Natural killer cell treated with Interleukin-12 subunit alpha and Interleukin-12 subunit beta and Interleukin-15 and Interleukin-18, amount 100 ng/mL, for 72 hours (primary cell): ENCODE data around the gene TMEM151B. TPM values are rescaled to one million over a fixed set of nuclear protein-coding genes. Genes with fewer than 3 reads are reported as not detected.
A peak's percentile ranks its signal among the peaks of the same experiment; 100 is the strongest.

Source experiments
- ATAC-seq, 2 donors: fragments of 150-1000 bp; cut with Tn5 transposase in 1 of 2; sonication (Bioruptor Pico), chemical (Tn5 transposase) in 1 of 2; 2 replicates each; pipeline ENCODE4 v1.10.0; 2021
- DNase-seq: peaks from one replicate; pipeline ENCODE4 v3.0.0; 2022; ENCODE audit warnings: low spot score
- H3K27ac Mint-ChIP-seq, 2 donors: 1 replicate in 1 of 2; 2 replicates in 1 of 2; pipeline ENCODE4 v1.8.0; 2022; ENCODE audit warnings: mixed read lengths in 2 of 2, mild to moderate bottlenecking in 1 of 2, moderate library complexity in 1 of 2
- H3K27me3 Mint-ChIP-seq, 2 donors: 1 replicate in 1 of 2; 2 replicates in 1 of 2; pipeline ENCODE4 v1.8.0; 2022; ENCODE audit warnings: mixed read lengths in 2 of 2
- H3K36me3 Mint-ChIP-seq: one replicate; pipeline ENCODE4 v1.8.0; 2022; ENCODE audit warnings: mixed read lengths
- H3K4me1 Mint-ChIP-seq, 2 donors: 1 replicate in 1 of 2; 2 replicates in 1 of 2; pipeline ENCODE4 v1.8.0; 2022; ENCODE audit warnings: low read depth in 2 of 2, mixed read lengths in 2 of 2, mild to moderate bottlenecking in 1 of 2
- H3K4me3 Mint-ChIP-seq: one replicate; pipeline ENCODE4 v1.8.0; 2022; ENCODE audit warnings: mixed read lengths
- H3K9me3 Mint-ChIP-seq: 2 replicates; pipeline ENCODE4 v1.8.0; 2022; ENCODE audit warnings: mixed read lengths
- total RNA-seq, 2 donors: library from RNA; stranded (reverse); gene quantifications; one replicate each; pipeline ENCODE4 v1.2.3, GENCODE V29; 2022

TMEM151B gene
- total RNA-seq, 2 donors from 2014 or later: not detected

GRCh38 chr6:44251576-44252524 is 18.4 kb upstream of the TMEM151B start:
- peaks cover 72 to 79% of the 10 kb centered on the region in 2 donors for H3K4me1 Mint-ChIP-seq
- peaks cover 69% of the 10 kb centered on the region for H3K36me3 Mint-ChIP-seq
- peak overlapping the region; percentile 91 to 98 for H3K27ac Mint-ChIP-seq
- DNase-seq (no peak), ATAC-seq (no peak)
- peak overlapping the region; percentile 94 for H3K4me3 Mint-ChIP-seq
- H3K27me3 Mint-ChIP-seq: no peaks in the 10 kb centered on the region
- H3K9me3 Mint-ChIP-seq: no peaks in the 10 kb centered on the region

- no peaks in the 10 kb centered on the region for H3K27me3 Mint-ChIP-seq
- no peak for ATAC-seq
These were observed 16.7 kb upstream of the TMEM151B start for GRCh38 chr6:44253307-44254101.

GRCh38 chr6:44254191-44255104 is 15.8 kb upstream of the TMEM151B start:
- peaks cover 70 to 74% of the 10 kb centered on the region in 2 donors for H3K4me1 Mint-ChIP-seq
- no peaks in the 10 kb centered on the region for H3K9me3 Mint-ChIP-seq
- peak overlapping the region; percentile 91 to 98 for H3K27ac Mint-ChIP-seq
- DNase-seq (no peak), ATAC-seq (no peak)
- no peaks in the 10 kb centered on the region for H3K27me3 Mint-ChIP-seq
- H3K4me3 Mint-ChIP-seq: peak overlapping the region; percentile 18
- peaks cover 46% of the 10 kb centered on the region for H3K36me3 Mint-ChIP-seq

More at GRCh38 chr6:44253307-44254101, 16.7 kb upstream of the TMEM151B start:
- H3K36me3 Mint-ChIP-seq: peaks cover 55% of the 10 kb centered on the region
- peaks cover 72 to 78% of the 10 kb centered on the region in 2 donors for H3K4me1 Mint-ChIP-seq
- H3K27ac Mint-ChIP-seq: peak overlapping the region; percentile 91 to 98
- DNase-seq: no peak
- no peaks in the 10 kb centered on the region for H3K9me3 Mint-ChIP-seq
- H3K4me3 Mint-ChIP-seq: peak overlapping the region; percentile 94

GRCh38 chr6:44255105-44255808 is 15.0 kb upstream of the TMEM151B start:
- DNase-seq (no peak), ATAC-seq (peak in 1 of 2 donors; percentile 0)
- Mint-ChIP-seq H3K36me3 (peaks cover 38% of the 10 kb centered on the region), H3K27ac (peak overlapping the region; percentile 91 to 98), H3K27me3 (no peaks in the 10 kb centered on the region), H3K4me1 (peaks cover 62 to 66% of the 10 kb centered on the region in 2 donors), H3K4me3 (peak overlapping the region; percentile 88), H3K9me3 (no peaks in the 10 kb centered on the region)

DNA sequence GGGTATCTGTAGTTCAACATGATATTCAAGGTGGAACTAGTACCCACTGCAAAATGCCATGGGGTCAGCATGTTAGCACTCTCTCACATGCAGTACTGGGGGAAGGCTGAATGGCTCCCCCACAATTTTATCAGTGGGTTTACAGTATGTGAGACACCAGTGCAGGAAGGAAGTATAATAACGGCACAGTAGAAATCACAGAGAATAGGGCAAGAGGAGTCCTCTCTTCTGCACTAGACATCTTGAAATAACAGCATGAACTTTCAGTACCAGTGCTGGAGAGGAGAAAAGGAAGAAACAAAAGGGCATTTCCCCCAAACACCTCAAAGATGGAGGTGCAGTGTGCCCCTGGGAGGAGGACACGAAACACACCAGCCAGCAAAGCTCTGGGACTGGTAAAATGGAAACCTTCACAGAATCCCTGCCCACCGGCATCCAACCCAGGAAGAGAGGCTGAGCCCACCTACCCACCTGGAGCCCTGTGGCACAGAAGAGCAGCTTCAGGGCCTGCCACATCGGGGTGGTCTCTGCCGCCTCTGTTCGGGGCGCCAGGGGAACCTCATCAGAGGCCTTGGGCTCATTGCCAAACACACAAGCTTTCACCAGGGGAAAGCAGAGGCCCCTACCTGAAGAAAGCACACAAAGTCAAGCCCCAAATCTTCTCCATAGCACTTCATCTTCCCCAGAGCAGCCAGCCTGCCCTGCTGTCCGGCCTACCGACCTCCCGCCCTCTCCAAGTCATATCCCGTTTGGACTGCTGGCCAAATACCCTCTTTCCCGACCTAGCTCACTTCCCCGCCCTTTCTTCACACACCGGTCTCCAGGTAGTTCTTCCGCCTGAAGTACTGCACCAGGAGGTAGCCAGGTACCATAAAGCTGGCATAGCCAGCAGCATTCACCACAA is 14.1 kb upstream of the TMEM151B start:
- peaks cover 36% of the 10 kb centered on the region for H3K36me3 Mint-ChIP-seq
- H3K4me3 Mint-ChIP-seq: peak overlapping the region; percentile 88
- no peaks in the 10 kb centered on the region for H3K9me3 Mint-ChIP-seq
- ATAC-seq (no peak), DNase-seq (no peak)
- H3K27me3 Mint-ChIP-seq: no peaks in the 10 kb centered on the region
- H3K4me1 Mint-ChIP-seq: peaks cover 65 to 67% of the 10 kb centered on the region in 2 donors
- peak overlapping the region; percentile 91 to 98 for H3K27ac Mint-ChIP-seq

GRCh38 chr6:44256775-44257024 is 13.6 kb upstream of the TMEM151B start:
- peaks cover 33% of the 10 kb centered on the region for H3K36me3 Mint-ChIP-seq
- no peaks in the 10 kb centered on the region for H3K27me3 Mint-ChIP-seq
- ATAC-seq (no peak), DNase-seq (no peak)
- peak overlapping the region; percentile 88 for H3K4me3 Mint-ChIP-seq
- H3K27ac Mint-ChIP-seq: peak overlapping the region; percentile 91 to 98
- H3K4me1 Mint-ChIP-seq: peaks cover 64 to 66% of the 10 kb centered on the region in 2 donors
- H3K9me3 Mint-ChIP-seq: no peaks in the 10 kb centered on the region

GRCh38 chr6:44257025-44257752 is 13.1 kb upstream of the TMEM151B start, which contains the start of gene SLC35B2:
Gene SLC35B2 (minus strand): TSS chr6:44257528. CDS start chr6:44257410, 118 bp downstream.
- peak; percentile 80 for DNase-seq
- H3K4me3 Mint-ChIP-seq: peak within 1 kb of the TSS; percentile 88
- H3K36me3 Mint-ChIP-seq: peaks cover 28% of the 10 kb centered on the region
- peak within 1 kb of the TSS; percentile 93 to 98 for H3K27ac Mint-ChIP-seq
- H3K9me3 Mint-ChIP-seq: no peaks in the 10 kb centered on the region
- H3K27me3 Mint-ChIP-seq: no peaks in the 10 kb centered on the region
- peak; percentile 88 to 89 for ATAC-seq
- peaks cover 59 to 63% of the 10 kb centered on the region in 2 donors for H3K4me1 Mint-ChIP-seq

DNA sequence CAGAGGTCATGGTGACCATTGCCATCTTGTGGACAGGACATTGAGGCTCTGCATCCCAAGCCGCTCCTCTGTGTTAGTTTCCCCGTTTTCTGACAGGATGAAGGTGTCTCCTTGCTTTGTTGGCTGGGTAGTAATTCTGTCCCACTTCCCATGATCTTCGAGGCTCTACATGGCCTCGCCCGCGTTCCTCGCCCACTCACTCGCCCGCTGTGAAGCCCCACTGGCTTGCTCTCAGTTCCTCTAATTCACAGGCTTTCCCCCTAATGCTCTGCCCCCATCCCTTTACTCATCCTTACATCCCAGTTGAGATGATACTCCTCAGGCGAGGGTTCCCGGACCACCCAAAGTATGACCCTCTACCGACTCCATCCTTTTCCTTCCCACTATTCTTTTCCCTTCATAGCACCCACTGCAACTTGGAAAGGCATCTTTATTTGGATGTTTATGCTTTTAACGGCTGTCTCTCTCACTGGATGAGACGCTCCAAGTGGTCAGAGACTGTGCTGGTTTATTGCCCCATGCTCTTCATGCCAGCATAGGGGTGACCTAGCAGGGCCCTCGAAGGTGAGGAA is 12.4 kb upstream of the TMEM151B start:
- H3K4me3 Mint-ChIP-seq: peak overlapping the region; percentile 79
- ATAC-seq (peak in 1 of 2 donors; percentile 0), DNase-seq (no peak)
- H3K9me3 Mint-ChIP-seq: no peaks in the 10 kb centered on the region
- H3K36me3 Mint-ChIP-seq: peaks cover 25% of the 10 kb centered on the region
- peak overlapping the region; percentile 74 to 93 for H3K27ac Mint-ChIP-seq
- no peaks in the 10 kb centered on the region for H3K27me3 Mint-ChIP-seq
- H3K4me1 Mint-ChIP-seq: peaks cover 63 to 64% of the 10 kb centered on the region in 2 donors

- Mint-ChIP-seq H3K36me3 (peaks cover 20% of the 10 kb centered on the region), H3K9me3 (no peaks in the 10 kb centered on the region), H3K27ac (peak overlapping the region; percentile 74 to 93), H3K4me1 (peaks cover 63 to 64% of the 10 kb centered on the region in 2 donors), H3K4me3 (peak overlapping the region; percentile 79), H3K27me3 (no peaks in the 10 kb centered on the region)
- DNase-seq (no peak), ATAC-seq (no peak)
These were observed 11.9 kb upstream of the TMEM151B start for GRCh38 chr6:44258325-44258863.

- peaks cover 15% of the 10 kb centered on the region for H3K36me3 Mint-ChIP-seq
- no peak for DNase-seq
- no peak for ATAC-seq
- H3K4me3 Mint-ChIP-seq: peak overlapping the region; percentile 79
- no peaks in the 10 kb centered on the region for H3K27me3 Mint-ChIP-seq
- H3K4me1 Mint-ChIP-seq: peaks cover 64 to 68% of the 10 kb centered on the region in 2 donors
- H3K9me3 Mint-ChIP-seq: no peaks in the 10 kb centered on the region
- H3K27ac Mint-ChIP-seq: peak overlapping the region; percentile 74 to 93
These were observed 11.3 kb upstream of the TMEM151B start for GRCh38 chr6:44258921-44259320.

DNA sequence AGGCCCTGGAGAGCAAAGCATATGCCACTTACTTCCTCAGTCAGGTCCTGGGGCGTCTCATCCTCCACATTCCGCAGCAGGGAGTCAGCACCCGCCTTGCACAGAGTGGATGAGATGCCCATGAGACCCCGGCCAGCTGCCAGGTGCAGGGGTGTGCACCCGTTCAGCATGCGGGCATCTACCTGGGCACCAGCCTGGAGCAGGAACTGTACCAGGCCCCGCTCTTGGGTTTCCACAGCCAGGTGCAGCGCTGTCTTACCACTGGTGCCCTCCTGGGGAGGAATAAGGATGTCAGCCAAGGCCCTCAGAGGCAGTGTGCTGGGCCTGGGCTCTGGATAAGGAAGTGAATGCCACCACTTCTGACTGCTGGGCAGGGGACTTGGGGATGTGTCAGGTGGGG is 10.2 kb upstream of the TMEM151B start:
- ATAC-seq: no peak
- Mint-ChIP-seq H3K27ac (no peak overlapping the region), H3K9me3 (no peaks in the 10 kb centered on the region), H3K27me3 (no peaks in the 10 kb centered on the region), H3K36me3 (peaks cover 10% of the 10 kb centered on the region), H3K4me1 (peaks cover 66 to 72% of the 10 kb centered on the region in 2 donors), H3K4me3 (no peak overlapping the region)
- no peak for DNase-seq
